GM18511 (cell line): ENCODE measurements around the gene DPF3.
A peak's percentile ranks its signal among the peaks of the same experiment; 100 is the strongest.

Experiments
- ATAC-seq: cut with Tn5 transposase; IDR thresholded peaks from one replicate; pipeline ENCODE4 v1.9.1; 2021; ENCODE audit warnings: mild to moderate bottlenecking, moderate library complexity; ENCODE audit not compliant: unreplicated experiment

The DPF3 gene

GRCh38 chr14:72893636-72894322 lies at the start of gene DPF3:
DPF3 (minus strand) TSS chr14:72894101; CDS start chr14:72894088, 13 bp downstream.
- ATAC-seq = peak; percentile 99

- ATAC-seq = no peak
Observed at GRCh38 chr14:72942934-72943333, 49.0 kb upstream of the DPF3 start.

GRCh38 chr14:72941286-72941985 lies 47.5 kb upstream of the DPF3 start:
- no peak for ATAC-seq

- ATAC-seq = no peak
Observed at GRCh38 chr14:72939630-72940029, 45.7 kb upstream of the DPF3 start.

- ATAC-seq = no peak
Observed at GRCh38 chr14:72932893-72933292, 39.0 kb upstream of the DPF3 start.

GRCh38 chr14:72929316-72930080 lies 35.6 kb upstream of the DPF3 start:
- no peak for ATAC-seq

GRCh38 chr14:72928872-72929271 lies 35.0 kb upstream of the DPF3 start:
- no peak for ATAC-seq

GRCh38 chr14:72926292-72927028 lies 32.6 kb upstream of the DPF3 start, which contains the start of gene DCAF4:
DCAF4 (plus strand) TSS chr14:72926464; CDS start chr14:72937979, 11,515 bp downstream.
- ATAC-seq = peak; percentile 97

DNA sequence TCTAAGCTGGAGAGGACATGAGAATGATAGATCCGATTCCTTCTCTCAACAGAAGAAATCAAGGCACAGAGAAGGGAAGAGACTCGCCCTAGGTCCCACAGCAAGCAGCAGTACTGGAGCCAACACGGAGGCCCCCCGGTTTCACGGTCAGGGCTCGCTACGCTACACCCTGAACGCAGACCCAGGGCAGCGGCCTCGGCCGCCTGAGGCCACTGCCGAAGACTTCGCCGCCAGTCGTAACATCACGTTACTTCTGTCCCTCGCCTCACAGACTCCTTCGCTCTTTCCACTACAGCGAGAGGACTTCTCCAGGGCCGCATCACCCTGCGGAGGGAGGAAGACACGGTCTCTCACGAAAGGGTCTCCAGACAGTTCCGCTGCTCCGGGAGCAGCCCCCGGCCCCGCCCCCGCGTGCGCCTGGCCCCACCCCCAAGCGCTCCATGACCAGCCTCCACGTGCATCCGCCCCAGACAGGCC lies 32.0 kb upstream of the DPF3 start:
- ATAC-seq = peak; percentile 36

GRCh38 chr14:72925171-72925759 lies 31.4 kb upstream of the DPF3 start:
- no peak for ATAC-seq

GRCh38 chr14:72924337-72924736 lies 30.4 kb upstream of the DPF3 start:
- ATAC-seq = no peak

- no peak for ATAC-seq
Observed at GRCh38 chr14:72921396-72921795, 27.5 kb upstream of the DPF3 start.

DNA sequence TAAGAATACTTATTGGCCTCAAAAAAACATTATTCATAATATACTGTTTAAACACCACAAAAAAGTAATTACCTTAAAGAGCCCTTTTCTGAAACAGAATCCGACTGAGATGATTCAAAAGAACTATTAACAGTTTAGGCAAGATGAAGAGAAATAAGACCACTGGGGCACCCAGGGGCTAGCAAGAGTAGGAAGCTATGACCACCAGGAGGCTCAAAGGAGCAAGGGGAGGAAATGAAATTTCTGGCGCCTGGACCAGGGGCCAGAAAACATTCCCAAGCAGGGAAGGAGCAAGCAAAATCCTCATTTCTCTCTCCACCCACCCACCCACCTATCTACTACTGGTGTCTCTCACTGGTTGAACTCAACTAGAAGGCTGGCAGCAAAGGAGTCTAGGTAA lies 26.1 kb upstream of the DPF3 start:
- no peak for ATAC-seq

GRCh38 chr14:72917094-72917802 lies 23.3 kb upstream of the DPF3 start:
- no peak for ATAC-seq

DNA sequence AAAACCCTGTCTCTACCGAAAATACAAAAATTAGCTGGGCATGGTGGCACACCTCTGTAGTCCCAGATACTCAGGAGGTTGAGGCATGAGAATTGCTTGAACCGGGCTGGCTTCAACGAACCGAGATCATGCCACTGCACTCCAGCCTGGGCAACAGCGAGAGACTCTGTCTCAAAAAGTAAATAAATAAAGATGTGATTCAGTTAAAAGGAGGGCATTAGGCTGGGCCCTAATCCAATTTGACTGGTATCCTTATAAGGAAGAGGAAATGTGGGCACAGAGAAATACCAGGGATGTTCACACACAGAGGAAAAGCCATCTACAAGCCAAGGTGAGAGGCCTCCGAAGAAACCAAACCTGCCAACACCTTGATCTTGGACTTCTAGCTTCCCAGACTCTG lies 22.3 kb upstream of the DPF3 start:
- ATAC-seq = no peak

DNA sequence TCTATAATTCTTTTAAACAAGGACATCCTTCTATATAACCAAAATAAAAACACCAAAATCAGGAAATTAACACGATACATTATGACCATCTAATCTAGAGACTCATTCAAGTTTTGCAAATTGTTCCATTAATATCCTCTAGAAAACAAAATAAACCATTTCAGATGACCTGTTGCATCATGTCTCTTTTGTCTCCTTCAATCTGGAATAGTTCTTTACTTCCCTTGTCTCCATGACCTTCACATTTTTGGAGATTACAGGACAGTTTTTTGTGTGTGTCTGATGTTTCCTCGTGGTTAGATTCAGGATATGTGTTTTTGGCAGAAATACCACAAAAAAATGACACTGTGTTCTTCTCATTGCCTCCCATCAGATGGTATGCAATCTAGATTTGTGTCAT lies 19.9 kb upstream of the DPF3 start:
- no peak for ATAC-seq

DNA sequence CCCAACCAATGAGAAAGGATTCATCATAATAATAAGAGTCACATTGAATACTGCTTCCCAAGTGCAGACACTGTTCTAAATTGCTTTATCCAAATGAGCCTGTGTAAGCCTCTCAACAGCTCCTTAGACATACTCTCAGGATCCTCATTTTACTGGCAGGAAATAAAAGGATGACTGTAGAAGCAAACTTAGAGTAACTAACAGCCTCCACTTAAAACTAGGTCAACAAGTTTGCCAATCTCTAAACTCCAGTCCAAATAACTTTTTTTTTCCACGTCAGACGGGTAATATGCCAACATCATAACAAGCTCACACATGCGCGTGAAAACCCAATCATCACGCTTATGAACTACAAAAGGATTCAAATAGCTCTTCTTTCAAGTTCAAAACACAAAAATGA lies 15.3 kb upstream of the DPF3 start:
- no peak for ATAC-seq

DNA sequence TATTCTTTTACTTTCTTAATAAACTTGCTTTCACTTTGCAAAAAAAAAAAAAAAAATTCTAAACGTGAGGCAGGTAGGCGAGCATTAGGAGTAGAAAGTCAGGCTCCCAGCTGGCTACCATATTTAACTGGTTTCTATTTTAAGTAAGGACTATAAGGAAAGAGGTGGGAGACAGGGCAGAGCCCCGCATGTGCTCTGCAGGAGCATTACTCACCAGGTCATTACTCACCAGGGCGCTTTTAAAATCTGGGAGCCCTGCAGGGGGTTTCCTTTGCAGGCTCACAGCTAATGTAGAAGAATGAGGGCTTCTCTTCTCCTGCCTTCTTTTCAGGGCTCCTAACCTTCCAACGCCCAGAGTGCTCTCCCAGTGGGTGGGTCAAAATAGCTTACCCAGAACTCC lies 14.0 kb upstream of the DPF3 start:
- ATAC-seq = no peak

DNA sequence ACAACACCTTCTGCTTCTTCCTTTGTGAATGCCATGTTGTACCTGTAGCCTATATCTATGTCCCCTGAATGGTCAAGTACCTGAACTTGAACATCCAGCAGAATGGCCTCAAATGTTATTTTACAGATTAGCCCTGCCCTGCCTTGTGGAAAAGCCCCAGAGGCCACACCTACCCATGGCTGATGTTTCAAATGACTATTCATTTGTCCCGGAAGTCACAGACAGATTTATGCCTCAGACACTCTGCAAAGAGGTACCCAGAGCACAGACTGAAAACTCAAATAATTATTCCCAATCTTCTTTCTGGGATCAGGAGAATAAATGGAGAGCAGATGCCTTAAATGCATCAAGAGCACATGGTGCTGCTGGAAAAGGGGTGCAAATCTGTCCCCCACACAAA lies 13.0 kb upstream of the DPF3 start:
- no peak for ATAC-seq

- ATAC-seq = no peak
Observed at GRCh38 chr14:72906316-72906715, 12.4 kb upstream of the DPF3 start.
